Measurements from ENCODE around the gene TYROBP.
"Not testable (repeated sequence)": the region's sequence is repeated elsewhere in the genome, so short reads cannot be mapped to it uniquely, and the experiment has no call there.

TYROBP gene

DNA sequence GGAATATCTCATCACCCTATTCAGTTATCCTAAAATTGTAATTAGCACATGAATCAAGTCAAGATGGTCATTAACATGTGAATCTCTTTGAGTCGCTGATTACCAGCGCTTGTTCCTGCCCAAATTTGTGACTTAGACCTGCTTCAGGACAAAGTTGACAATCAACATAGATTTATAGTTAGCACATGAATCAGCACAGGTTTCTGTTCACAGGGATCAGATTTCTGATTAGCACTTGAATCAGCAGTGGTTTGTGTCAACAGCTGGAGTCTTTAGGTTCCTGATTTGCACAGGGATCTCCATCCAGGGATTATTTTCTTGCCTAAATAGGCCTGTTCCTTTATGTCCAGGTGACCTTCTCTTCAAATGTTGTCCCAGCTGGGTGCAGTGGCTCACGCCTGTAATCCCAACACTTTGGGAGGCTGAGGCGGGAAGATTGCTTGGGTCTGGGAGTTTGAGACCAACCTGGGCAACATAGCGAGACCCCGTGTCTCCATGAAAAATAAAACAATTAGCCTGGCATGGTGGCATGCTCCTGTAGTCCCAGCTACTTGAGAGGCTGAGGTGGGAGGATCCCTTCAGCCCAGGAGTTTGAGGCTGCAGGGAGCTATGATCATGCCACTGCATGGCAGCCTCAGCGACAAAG is 24.3 kb upstream of the TYROBP start:
- no peak for DNase-seq (ENCODE audit: low read depth in 2 of 2)

DNA sequence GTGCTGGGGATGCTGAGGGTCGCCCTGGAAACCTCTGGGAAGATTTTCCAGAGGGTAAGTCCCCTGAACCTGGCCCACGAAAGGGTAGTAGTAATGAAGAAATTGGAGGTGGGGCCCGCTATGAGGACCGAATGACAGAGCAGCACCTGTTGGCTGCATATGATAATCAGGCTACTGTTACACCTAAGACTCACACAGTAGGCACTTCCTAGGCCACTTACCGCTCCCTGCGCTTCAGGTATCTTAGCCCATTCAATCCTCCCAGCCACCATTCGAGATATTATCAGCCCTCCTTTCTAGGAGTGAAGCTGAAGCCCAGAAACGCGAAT is 23.7 kb upstream of the TYROBP start:
- DNase-seq (ENCODE audit: low read depth in 2 of 2), result no peak

DNA sequence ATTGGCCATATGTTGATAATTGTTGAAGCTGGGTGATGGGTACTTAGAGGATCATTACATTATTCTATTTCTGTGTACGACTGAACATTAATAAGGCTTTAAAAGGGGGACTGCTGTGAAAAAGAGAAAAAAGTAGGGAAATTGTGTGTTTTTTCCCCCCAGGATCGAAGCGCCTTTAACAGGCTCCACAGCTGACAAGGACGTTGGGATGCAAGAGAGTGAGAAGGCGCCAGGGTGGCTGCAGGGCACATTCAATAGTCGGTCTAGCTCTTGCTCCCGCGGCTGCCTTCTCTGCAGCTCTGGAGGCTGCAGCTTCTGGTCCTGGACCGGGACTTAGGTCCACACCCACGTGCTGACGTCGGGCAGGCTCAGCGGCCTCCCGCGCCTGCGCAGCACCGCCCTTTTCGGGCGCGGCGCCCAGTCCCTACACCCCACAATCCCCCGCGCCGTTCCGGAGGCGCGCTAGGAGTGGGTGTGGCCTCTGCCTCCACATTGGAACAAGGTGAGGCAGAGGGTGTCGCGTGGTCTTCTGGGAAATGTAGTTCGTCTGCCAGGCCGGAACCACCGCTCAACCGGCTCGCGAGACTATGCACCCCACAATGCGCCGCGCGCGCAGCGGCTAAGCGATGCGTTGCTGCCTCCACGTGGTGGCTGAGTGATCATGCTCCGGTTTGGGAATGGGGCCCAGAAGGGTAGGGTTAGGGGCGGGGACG is 23.2 kb upstream of the TYROBP start:
- DNase-seq (ENCODE audit: low read depth in 2 of 2), result peak; percentile 100

DNA sequence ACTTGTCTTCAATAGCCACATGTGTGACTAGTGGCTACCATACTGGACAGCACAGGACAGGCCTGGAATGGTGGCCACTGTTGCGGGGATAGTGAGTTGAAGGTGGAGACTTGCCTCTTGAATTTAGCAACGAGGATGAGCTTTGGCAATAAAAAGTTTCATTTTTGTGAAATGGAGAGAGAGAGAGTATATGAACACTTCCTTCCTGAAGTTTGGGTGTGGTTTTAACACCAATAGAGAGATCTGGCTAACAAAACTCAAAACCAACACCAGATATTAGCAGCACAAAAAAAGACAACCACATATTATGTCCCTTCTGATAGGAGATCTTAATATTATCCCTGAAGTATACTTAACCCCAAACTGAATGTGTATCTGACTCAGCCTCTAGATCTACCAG is 21.8 kb upstream of the TYROBP start:
- no peak for DNase-seq (ENCODE audit: low read depth in 2 of 2)

DNA sequence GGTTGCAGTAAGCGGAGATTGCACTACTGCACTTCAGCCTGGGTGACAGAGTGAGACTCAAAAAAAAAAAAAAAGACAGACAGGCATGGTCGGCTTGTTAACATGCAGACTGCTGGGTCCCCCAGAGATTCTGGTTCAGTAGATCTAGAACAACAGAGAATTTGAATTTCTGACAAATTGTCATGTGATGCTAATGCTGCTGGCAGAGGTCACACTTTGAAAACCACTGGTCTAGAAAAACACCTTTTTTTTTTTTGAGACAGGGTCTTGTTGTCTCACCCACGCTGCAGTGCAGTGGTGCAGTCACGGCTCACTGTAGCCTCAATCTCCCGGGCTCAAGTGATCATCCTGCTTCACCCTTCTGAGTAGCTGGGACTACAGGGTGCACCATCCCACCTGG is 20.4 kb upstream of the TYROBP start:
- no peak for DNase-seq (ENCODE audit: low read depth in 2 of 2)

DNA sequence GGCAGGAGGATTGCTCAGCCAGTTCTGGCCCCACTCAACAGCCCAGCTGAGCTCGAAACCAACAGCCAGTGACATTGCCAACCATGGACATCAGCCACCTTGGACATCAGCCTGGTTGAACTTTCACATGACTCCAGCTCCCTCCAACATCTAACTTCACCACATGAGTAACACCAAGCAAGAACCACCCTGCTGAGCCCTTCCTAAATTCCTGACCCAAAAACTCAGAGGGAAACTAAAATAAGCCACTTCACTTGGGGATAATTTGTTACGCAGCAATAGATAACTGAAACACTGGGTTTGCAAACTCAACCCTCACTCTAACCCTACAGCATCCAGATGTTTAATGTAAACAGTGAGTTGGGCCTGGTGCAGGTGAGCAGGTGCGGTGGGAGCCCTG is 17.4 kb upstream of the TYROBP start:
- DNase-seq (ENCODE audit: low read depth in 2 of 2), result no peak

DNA sequence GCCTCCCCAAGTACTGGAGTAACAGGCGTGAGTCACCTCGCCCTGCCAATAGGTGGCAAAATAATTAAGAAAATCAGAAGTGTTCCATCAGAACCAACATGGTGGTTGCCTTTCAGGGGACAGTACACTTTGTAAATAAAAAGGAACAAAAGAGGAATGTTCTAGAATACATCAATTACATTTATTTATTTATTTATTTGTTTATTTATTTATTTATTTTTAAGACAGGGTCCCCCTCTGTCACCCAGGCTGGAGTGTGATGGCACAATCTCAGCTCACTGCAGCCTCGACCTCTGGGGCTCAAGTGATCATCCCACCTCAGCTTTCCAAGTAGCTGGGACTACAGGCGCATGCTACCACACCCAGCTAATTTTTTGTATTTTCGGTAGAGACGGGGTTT is 12.9 kb upstream of the TYROBP start:
- DNase-seq (ENCODE audit: low read depth in 2 of 2), result no peak

DNA sequence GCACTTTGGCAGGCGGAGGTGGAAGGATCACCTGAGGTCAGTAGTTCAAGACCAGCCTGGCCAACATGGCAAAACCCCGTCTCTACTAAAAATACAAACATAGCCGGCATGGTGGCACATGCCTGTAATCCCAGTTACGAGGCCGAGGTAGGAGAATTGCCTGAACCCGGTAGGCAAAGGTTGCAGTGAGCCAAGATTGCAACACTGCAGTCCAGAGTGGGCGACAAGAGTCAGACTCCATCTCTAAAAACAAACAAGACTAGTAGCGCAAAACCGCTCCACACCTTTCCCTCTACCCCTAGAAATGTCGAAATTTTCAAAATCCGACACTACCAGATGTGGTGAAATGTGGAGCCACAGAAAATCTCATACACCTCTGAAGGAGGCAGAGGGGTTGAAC is 11.2 kb upstream of the TYROBP start:
- DNase-seq (ENCODE audit: low read depth in 2 of 2), result no peak

DNA sequence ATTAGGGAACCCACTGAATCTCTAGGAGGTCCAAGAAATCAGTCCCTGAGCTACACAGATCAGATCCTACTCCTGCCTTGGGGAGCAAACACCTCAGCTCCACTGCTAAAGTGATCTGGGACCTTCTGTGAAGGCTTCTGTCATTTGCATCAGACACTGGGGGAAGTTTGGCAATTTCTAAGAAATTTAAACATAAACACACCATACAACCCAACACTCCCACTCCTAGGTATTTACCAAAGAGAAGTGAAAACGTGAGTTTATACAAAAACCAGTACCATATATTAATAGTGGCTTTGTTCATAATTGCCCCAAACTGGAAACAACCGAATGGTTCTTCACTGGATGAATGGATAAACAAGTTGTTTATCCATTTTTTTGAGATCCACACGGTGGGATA is 7.3 kb upstream of the TYROBP start:
- no peak for DNase-seq (ENCODE audit: low read depth in 2 of 2)

DNA sequence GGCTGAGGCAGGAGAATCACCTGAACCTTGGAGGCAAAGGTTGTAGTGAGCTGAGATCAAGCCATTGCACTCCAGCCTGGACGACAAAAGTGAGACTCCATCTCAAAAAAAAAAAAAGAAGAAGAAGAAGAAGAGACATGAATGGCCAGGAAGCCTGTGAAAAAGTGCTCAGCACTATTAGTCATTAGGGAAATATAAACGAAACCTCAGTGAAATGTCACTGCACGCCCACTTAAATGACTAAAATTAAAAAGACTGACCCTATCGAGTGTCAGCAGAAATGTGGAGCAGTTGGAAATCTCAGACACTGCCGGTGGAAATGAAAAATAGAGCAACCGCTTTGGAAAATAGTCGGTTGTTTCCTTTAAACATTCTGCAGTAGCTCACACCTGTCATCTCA is 5.5 kb upstream of the TYROBP start:
- no peak for DNase-seq (ENCODE audit: low read depth in 2 of 2)

DNA sequence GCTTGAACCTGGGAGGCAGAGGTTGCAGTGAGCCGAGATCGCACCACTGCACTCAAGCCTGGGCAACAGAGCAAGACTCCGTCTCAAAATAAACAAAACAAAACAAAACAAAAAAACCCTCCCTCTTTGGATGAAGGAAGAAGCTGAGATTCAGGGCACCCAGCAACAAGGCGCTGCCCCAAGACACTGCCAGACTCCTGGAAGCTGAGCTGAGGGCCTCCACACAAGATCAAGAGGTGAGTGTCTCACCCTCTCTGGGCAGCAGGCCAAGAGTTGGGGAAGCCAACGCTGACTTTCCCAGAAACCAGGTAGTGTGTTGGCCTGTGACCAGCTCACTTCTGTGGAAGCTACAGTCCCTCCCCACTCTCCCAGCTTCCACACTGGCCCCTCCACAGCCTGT is 3.7 kb upstream of the TYROBP start:
- peak in 1 of 2 donors; percentile 16 for DNase-seq (ENCODE audit: low read depth in 2 of 2)

DNA sequence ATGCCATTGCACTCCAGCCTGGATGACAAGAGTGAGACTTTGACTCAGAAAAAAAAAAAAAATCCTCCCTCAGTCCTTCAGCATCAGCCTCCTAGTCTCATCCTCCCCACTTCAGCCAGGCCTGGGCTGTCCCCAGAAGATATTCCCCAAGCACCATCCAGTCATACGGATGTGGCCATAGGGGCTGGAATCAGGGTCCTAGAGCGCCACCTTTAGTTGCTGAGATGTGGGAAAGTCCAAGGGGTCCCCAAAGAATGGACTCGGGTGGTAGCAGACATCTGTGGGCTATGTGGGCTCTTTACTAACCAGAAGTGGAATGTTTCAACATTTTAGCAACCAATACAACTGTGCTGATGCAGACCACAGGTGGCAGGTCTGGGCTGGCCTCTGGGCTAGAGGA is 3.1 kb upstream of the TYROBP start:
- DNase-seq (ENCODE audit: low read depth in 2 of 2), result no peak

DNA sequence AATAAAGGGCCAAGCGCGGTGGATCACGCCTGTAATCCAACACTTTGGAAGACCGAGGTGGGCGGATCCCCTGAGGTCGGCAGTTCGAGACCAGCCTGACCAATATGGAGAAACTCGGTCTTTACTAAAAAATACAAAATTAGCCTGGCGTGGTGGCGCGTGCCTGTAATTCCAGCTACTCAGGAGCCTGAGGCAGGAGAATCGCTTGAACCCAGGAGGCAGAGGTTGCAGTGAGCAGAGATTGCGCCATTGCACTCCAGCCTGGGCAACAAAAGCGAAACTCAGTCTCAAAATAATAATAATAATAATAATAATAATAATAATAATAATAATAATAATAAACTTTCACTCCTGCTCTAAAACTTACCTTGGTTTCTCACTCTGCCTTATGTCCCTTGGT is 2.3 kb upstream of the TYROBP start:
- not testable (repeated sequence) for DNase-seq (ENCODE audit: low read depth in 2 of 2)

DNA sequence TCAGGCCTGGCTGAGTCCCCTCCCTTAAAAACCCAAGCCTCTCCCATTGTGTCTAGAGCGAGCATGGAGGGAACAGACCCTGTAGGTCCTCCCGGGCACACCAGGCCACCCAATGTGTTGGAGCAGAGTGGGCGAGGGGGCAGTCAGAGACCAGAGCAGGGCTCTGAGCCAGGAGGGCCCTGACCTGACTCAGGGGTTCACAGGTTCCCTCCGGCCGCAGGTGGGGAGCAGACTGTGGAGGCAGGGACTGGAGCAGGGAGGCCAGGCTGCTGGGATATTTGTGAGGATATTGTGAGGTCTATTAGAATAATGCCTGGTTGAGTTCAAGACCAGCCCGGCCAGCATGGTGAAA is 1.6 kb upstream of the TYROBP start:
- DNase-seq (ENCODE audit: low read depth in 2 of 2), result no peak

DNA sequence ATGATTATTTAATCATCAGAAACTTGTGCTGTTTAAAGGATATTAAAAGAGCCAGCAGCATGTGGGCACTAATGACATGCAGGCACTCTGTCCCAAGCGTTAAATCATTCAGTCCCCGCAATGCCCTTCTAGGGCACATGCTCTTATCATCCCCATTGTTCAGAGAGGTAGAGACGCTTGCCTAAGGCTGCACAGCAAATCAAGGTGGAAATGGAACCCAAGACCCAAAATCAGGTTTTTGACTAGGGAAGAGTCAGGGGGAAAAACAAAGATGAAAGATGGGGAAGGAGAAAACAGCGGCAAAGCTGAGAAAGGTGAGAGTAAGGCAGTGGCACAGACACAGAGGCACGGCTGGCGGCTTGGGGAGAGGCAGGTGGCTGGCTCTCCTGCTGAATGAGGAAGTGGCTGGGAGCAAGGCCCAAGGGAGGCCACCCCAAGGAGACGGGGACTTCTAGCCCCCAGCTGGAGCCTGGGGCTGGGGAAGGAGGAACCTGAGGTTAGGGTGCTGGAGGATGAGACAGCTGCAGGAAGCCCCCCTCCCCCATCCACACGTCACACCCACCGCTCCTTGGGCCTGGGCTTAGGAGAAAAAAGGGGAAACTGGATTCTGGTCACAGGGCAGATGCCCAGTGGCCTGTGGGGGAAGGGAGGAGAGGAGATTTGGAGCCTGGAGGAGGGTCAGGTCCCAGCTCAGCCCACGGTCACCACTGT is 1.0 kb upstream of the TYROBP start:
- no peak for DNase-seq (ENCODE audit: low read depth in 2 of 2)

DNA sequence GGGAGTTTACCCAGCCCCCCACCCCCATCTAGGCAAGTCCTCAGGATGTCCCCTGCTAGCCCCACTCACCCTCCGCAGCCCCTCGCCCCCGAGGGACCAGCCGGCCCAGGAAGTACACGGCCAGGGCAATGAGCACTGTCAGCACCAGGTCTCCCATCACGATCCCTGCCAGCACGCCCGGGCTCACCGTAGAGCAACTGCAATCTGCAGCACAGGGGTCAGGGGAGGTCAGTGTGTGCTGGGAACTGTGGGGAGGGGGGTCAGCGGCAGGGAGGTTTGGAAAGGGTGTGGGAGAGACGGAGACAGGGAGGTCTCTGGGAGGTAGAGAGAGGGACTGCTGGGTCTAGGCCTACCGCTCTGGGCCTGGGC is 734 bp downstream of the TYROBP start:
- no peak for DNase-seq (ENCODE audit: low read depth in 2 of 2)

DNA sequence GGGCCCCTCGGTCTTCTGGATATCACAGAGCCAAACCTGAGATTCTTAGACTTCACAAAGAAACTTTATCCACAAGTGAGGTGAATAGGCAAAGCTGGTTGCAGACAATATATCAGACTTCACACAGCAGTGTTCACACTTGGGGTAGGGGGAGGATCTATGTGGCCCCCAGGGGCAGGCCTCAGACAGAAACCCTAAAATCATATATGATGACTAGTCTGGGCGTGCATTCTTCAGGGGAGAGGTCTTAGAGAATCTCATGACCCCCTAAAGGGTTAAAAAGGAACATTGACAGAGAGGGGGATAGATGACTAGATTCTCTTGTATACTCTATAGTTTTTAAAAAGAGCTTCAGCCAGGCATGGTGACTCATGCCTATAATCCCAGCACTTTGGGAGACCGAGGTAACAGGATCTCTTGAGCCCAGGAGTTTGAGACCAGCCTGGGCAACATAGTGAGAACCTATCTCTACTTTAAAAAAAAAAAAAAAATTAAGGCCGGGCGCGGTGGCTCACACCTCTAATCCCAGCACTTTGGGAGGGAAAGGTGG is 2.8 kb downstream of the TYROBP start:
- DNase-seq (ENCODE audit: low read depth in 2 of 2), result no peak

DNA sequence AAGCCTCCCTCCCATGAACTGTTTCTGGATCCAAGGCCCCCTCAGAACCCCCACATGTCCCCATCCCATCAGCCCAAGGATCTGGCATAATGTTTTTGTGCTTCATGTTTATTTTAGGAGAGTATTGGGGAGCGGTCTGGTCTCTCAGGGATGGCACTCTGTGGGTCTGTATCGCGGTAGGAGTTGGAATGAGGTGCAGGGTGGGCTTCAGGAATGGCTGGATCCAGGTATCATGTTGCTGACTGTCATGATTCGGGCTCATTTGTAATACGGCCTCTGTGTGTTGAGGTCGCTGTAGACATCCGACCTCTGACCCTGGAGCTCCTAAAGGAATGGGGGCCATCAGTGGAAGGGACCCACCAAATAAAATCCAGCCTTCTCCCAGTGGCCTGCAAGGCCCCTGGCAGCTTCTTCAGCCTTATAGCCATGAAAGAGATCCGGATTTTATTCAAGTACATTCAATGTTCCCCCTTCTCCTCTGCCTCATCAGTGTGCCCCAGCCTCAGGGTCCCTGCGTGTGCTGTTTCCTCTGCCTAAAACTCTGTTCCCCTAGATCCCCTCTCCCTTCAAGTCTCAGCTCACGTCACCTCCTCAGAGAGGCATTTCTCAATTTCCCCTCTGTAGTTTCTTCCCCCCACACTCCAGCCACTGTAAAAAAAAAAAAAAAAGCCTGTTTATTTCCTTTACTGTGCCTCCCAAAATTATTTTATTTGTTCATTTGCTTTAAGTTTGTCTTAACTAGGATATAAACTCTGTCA is 3.6 kb downstream of the TYROBP start:
- no peak for DNase-seq (ENCODE audit: low read depth in 2 of 2)

DNA sequence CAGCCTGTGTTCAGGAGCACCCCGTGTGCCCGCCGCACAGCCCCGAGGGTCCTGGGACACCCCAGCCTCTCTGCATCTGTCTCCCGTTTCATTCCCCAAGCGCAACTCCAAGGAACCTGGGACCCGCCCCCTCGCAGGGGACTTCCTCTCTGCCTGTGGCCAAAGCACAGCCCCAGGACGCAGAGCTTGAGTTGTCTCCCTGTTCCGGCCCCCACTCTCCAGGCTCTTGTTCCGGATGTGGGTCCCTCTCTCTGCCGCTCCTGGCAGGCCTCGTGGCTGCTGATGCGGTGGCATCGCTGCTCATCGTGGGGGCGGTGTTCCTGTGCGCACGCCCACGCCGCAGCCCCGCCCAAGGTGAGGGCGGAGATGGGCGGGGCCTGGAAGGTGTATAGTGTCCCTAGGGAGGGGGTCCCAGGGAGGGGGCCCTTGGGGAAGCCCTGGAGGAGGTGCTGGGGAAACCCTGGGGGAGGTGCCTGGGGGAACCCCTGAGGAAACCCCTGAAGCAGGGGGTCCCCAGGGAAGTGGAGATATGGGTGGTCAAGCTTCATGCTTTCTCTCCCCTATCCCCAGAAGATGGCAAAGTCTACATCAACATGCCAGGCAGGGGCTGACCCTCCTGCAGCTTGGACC is 4.4 kb downstream of the TYROBP start:
- peak; percentile 85 to 88 for DNase-seq (ENCODE audit: low read depth in 2 of 2)

DNA sequence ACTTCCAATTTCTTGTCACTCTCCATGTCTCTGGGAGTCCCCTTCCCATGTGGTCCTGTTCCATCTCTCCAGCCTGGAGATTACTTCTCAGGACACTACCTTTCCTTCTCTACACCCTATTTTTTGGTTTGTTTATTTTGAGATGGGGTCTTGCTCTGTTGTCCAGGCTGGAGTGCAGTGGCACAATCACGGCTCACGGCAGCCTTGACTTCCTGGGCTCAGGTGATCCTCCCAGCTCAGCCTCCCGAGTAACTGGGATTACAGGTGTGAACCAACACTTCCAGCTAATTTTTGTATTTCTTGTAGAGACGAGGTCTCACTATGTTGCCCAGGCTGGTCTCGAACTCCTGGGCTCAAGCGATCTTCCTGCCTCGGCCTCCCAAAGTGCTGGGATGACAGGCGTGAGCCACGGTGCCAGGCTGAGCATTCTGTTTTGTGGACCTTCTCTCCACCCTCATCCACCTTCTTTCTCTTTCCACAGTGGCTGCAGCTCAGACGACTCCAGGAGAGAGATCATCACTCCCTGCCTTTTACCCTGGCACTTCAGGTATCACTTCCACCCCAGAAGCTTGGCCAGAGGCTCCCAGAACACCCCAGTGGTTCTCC is 5.1 kb downstream of the TYROBP start:
- DNase-seq (ENCODE audit: low read depth in 2 of 2), result no peak

DNA sequence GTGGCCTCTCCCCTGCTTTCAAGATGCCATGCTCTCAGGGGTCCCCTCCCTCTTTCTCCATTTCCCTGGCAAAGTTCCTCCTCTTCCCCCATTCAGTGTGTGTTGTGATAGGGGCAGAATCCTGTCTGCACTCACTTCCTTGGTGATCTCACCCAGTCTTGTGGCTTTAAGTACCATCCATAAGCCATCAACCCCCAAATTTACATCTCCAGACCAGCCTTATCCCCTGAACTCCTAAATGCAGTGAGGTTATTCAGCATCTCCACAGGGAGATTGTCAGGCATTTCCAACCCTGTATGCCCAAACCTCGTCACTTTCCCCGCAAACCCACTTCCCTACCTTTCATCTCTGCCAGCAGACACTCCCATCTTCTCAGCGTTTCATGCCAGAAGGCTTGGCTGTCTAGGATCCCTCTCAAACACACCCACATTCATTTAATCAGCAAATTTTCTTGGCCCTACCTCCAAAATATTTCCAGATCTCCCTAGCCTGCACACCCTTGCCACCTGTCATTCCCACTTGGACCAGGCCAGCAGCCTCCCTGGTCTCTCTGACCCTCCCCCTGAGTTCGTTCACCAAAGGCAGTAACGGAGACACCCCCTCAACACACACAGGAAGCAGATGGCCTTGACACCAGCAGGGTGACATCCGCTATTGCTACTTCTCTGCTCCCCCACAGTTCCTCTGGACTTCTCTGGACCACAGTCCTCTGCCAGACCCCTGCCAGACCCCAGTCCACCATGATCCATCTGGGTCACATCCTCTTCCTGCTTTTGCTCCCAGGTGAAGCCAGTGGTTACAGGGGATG is 6.0 kb downstream of the TYROBP start, which contains the start of gene HCST:
Gene HCST, plus strand, starts transcription at position 676 of the 808 bp plus-strand sequence. Its CDS starts 65 bp downstream, at position 741.
- DNase-seq (ENCODE audit: low read depth in 2 of 2), result no peak
